MCF 10A (cell line): Measurements from ENCODE around the gene FASLG. TPM values are rescaled to one million over a fixed set of nuclear protein-coding genes. Genes with fewer than 3 reads are reported as not detected.

Source experiments
- BruUV-seq: library from RNA; stranded (reverse); fragments of 400-500 nt; replicated peaks from 2 replicates; lab custom pipeline; 2021; lab: Mats Ljungman, UMichigan
- CTCF ChIA-PET: fragments of 300-600 bp; sonication (Branson Sonifier 250); formaldehyde crosslinking; extraction: SDS; loops from one replicate; lab custom pipeline; 2021; ENCODE audit warnings: antibody characterized with exemption, inconsistent platforms; lab: Yijun Ruan, JAX
- POLR2A ChIA-PET: fragments of 300-600, 350-650 bp; sonication (Branson Sonifier 250); formaldehyde crosslinking; extraction: SDS; loops from one replicate; lab custom pipeline; 2020; ENCODE audit warnings: antibody characterized with exemption, inconsistent platforms; lab: Yijun Ruan, JAX
- DNase-seq: peaks from one replicate; pipeline ENCODE4 v3.0.0-alpha.2; 2018; ENCODE audit not compliant: unreplicated experiment
- H3K27ac Mint-ChIP-seq: one replicate; pipeline ENCODE4 v1.8.0; 2022; ENCODE audit warnings: mild to moderate bottlenecking, low read depth, mixed read lengths; ENCODE audit not compliant: unreplicated experiment
- H3K27me3 Mint-ChIP-seq: one replicate; pipeline ENCODE4 v1.8.0; 2022; ENCODE audit warnings: mixed read lengths; ENCODE audit not compliant: insufficient read depth, unreplicated experiment
- H3K36me3 Mint-ChIP-seq: one replicate; pipeline ENCODE4 v1.8.0; 2022; ENCODE audit warnings: mild to moderate bottlenecking, moderate library complexity, mixed read lengths; ENCODE audit not compliant: insufficient read depth, unreplicated experiment
- H3K4me1 Mint-ChIP-seq: one replicate; pipeline ENCODE4 v1.8.0; 2022; ENCODE audit warnings: mixed read lengths; ENCODE audit not compliant: insufficient read depth, unreplicated experiment
- H3K4me3 Mint-ChIP-seq: one replicate; pipeline ENCODE4 v1.8.0; 2022; ENCODE audit warnings: mild to moderate bottlenecking, moderate library complexity, mixed read lengths; ENCODE audit not compliant: unreplicated experiment
- H3K9me3 Mint-ChIP-seq: one replicate; pipeline ENCODE4 v1.8.0; 2022; ENCODE audit warnings: mixed read lengths; ENCODE audit not compliant: unreplicated experiment
- intact Hi-C: fragments of 100-400 bp; cut with micrococcal nuclease; formaldehyde crosslinking; loops from 2 replicates; pipeline ENCODE4 v1.14.1; 2022
- total RNA-seq: library from RNA; stranded (reverse); gene quantifications from 2 replicates; pipeline ENCODE4 v1.2.3, GENCODE V29; 2022
- TF ChIP-seq, protein P1 (sequence below): fragments of 200-600 bp; IDR thresholded peaks from one replicate; pipeline ENCODE4 v1.8.0; 2022; ENCODE audit warnings: antibody characterized with exemption, mild to moderate bottlenecking; ENCODE audit not compliant: unreplicated experiment

Gene FASLG
- total RNA-seq, 1 experiment from 2014 or later, result not detected

DNA sequence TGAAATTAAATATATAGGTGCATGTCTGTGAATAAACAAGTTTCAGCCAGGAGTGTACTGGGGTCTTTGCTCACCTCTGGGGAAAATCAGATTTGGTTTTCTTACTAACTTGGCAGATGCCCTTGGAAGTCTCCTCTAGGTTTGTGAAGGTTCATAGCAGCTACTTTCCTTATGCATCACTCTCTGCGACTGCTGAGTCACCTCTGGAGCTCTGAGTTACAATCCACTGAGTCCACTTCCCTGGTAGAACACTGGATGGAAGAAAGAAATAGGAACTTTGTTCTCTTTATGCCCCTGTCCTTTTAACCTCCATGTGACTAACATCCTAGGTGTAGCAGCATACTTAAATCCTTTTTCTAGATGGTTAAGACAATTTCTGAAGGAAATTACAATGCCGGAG lies 4.4 kb upstream of the FASLG start:
- H3K27ac Mint-ChIP-seq, result no peak overlapping the region
- peaks cover 32% of the 10 kb centered on the region for H3K4me1 Mint-ChIP-seq
- intact Hi-C loops, result no loop called here
- H3K36me3 Mint-ChIP-seq, result no peaks in the 10 kb centered on the region
- no peaks in the 10 kb centered on the region for H3K9me3 Mint-ChIP-seq
- no peaks in the 10 kb centered on the region for H3K27me3 Mint-ChIP-seq
- BruUV-seq, result no TSS peak
- no peak overlapping the region for H3K4me3 Mint-ChIP-seq
- peak; percentile 40 for DNase-seq
- ChIA-PET CTCF (no interaction called here), POLR2A (interaction anchor here (0.6 to 0.7 kb wide), 2 partner anchors 10 kb away, joined by 3 to 5 read pairs; no protein-coding TSS in a partner anchor)
- TF ChIP-seq, protein P1, sequence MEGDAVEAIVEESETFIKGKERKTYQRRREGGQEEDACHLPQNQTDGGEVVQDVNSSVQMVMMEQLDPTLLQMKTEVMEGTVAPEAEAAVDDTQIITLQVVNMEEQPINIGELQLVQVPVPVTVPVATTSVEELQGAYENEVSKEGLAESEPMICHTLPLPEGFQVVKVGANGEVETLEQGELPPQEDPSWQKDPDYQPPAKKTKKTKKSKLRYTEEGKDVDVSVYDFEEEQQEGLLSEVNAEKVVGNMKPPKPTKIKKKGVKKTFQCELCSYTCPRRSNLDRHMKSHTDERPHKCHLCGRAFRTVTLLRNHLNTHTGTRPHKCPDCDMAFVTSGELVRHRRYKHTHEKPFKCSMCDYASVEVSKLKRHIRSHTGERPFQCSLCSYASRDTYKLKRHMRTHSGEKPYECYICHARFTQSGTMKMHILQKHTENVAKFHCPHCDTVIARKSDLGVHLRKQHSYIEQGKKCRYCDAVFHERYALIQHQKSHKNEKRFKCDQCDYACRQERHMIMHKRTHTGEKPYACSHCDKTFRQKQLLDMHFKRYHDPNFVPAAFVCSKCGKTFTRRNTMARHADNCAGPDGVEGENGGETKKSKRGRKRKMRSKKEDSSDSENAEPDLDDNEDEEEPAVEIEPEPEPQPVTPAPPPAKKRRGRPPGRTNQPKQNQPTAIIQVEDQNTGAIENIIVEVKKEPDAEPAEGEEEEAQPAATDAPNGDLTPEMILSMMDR, result no peak

GRCh38 chr1:172656576-172656975 lies 2.3 kb upstream of the FASLG start:
- Mint-ChIP-seq H3K36me3 (no peaks in the 10 kb centered on the region), H3K27ac (no peak overlapping the region), H3K4me1 (peaks cover 32% of the 10 kb centered on the region), H3K4me3 (no peak overlapping the region), H3K27me3 (no peaks in the 10 kb centered on the region), H3K9me3 (no peaks in the 10 kb centered on the region)
- TF ChIP-seq, protein P1, result no peak
- no TSS peak for BruUV-seq
- CTCF ChIA-PET, result interaction anchor here (0.6 to 1.3 kb wide), 3 partner anchors 10 to 297 kb away, joined by 3 to 4 read pairs (median 3); no protein-coding TSS in a partner anchor
- no peak for DNase-seq
- POLR2A ChIA-PET, result interaction anchor here (1.0 kb wide), 1 partner anchor 8 kb away, joined by 3 read pairs; no protein-coding TSS in a partner anchor
- intact Hi-C loops, result no loop called here

DNA sequence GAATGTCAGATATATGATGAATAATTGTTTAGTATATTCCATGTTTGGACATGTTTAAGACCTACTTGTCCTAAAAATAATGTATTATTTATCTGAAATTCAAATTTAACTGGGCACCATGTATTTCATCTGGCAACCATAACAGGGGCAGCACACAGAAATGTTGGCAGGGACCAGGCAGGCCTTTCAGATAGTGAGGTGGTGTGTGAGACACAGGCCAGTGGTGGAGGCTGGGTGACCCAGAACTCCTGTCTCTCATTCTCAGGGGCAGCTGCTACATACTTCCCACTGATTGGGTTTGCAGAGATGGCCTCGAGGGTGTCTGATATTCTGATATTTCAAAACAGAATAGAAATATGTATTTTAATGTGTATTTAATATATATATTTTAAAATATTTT lies 1.3 kb upstream of the FASLG start:
- no TSS peak for BruUV-seq
- Mint-ChIP-seq H3K27ac (no peak overlapping the region), H3K4me3 (no peak overlapping the region), H3K27me3 (no peaks in the 10 kb centered on the region), H3K36me3 (no peaks in the 10 kb centered on the region), H3K4me1 (peaks cover 31% of the 10 kb centered on the region), H3K9me3 (no peaks in the 10 kb centered on the region)
- DNase-seq, result no peak
- TF ChIP-seq, protein P1, result no peak
- POLR2A ChIA-PET, result no interaction called here
- intact Hi-C loops, result no loop called here
- CTCF ChIA-PET, result interaction anchor here (1.3 to 2.2 kb wide), 2 partner anchors 12 to 62 kb away, joined by 3 to 11 read pairs; no protein-coding TSS in a partner anchor

DNA sequence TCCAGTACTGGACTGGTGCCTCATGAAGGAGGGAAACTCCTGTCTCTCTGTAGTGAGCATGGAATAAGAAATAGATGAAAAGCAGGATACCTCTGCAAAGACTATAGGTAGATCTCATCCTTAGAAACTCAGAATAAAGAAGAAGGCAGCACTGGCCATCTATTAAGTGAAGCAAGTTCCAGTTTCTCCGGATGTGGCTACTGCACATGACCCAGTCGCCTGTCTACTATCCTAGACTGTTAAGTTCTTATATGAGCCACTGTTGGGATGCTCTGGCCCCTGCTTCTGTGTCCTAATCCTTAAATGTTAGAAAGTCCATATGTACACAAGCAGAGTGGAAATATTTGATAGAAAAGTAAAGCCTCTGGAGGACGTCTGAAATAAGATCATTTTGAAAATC lies 2.2 kb downstream of the FASLG start:
- POLR2A ChIA-PET, result no interaction called here
- H3K27me3 Mint-ChIP-seq, result no peaks in the 10 kb centered on the region
- CTCF ChIA-PET, result interaction anchor here (0.7 to 1.4 kb wide), 3 partner anchors 64 to 1708 kb away, joined by 3 read pairs; no protein-coding TSS in a partner anchor
- no TSS peak for BruUV-seq
- H3K4me3 Mint-ChIP-seq, result no peak overlapping the region
- TF ChIP-seq, protein P1, result no peak
- intact Hi-C loops, result loop anchor here (5.0 kb wide), 1 partner anchor 129 kb away; the partner anchor contains the start of gene SUCO
- no peaks in the 10 kb centered on the region for H3K9me3 Mint-ChIP-seq
- no peak for DNase-seq
- no peak overlapping the region for H3K27ac Mint-ChIP-seq
- H3K36me3 Mint-ChIP-seq, result peaks cover 5% of the 10 kb centered on the region
- H3K4me1 Mint-ChIP-seq, result peaks cover 21% of the 10 kb centered on the region
